Keratinocyte (primary cell): Measurements from ENCODE around the gene MSANTD3. TPM values are rescaled to one million over a fixed set of nuclear protein-coding genes. Genes with fewer than 3 reads are reported as not detected.

Experiments
- DNase-seq: peaks from one replicate; pipeline ENCODE4 v3.0.0-alpha.2; 2011; ENCODE audit warnings: low read depth, missing footprints, low spot score
- FAIRE-seq: peaks from 2 replicates; lab custom pipeline; 2011; peaks lifted over from hg19 to GRCh38; lab: Jason Lieb, UNC
- H2AFZ ChIP-seq: 2 replicates; pipeline ENCODE4 v1.6.0; 2012; ENCODE audit warnings: low read length, control low read depth, inconsistent platforms; ENCODE audit not compliant: control insufficient read depth
- H3K27ac ChIP-seq: 2 replicates; pipeline ENCODE4 v1.5.1; 2011; ENCODE audit warnings: low read length; ENCODE audit not compliant: control insufficient read depth, insufficient read depth
- H3K27me3 ChIP-seq: 3 replicates; pipeline ENCODE4 v1.6.0; 2011; ENCODE audit warnings: low read length; ENCODE audit not compliant: control insufficient read depth, insufficient read depth; ENCODE audit errors: extremely low read depth
- H3K36me3 ChIP-seq, 2 experiments: 2 replicates in 1 of 2; 3 replicates in 1 of 2; pipeline ENCODE4 v1.5.1; 2011; ENCODE audit warnings: low read length in 2 of 2, mild to moderate bottlenecking in 1 of 2; ENCODE audit not compliant: control insufficient read depth in 2 of 2, insufficient read depth in 2 of 2; ENCODE audit errors: extremely low read depth in 1 of 2
- H3K4me1 ChIP-seq: 3 replicates; pipeline ENCODE4 v1.5.1; 2011; ENCODE audit warnings: low read length; ENCODE audit not compliant: control insufficient read depth, insufficient read depth; ENCODE audit errors: extremely low read depth
- H3K4me2 ChIP-seq: 3 replicates; pipeline ENCODE4 v1.6.0; 2011; ENCODE audit warnings: low read depth, low read length; ENCODE audit not compliant: control insufficient read depth, insufficient read depth; ENCODE audit errors: extremely low read depth
- H3K4me3 ChIP-seq, 3 experiments: fragments of 200-600 bp in 1 of 3; sonication (generic) in 1 of 3; 2 replicates in 2 of 3; 3 replicates in 1 of 3; pipeline ENCODE4 v1.5.1; 2011 to 2016; ENCODE audit warnings: low read length in 3 of 3, mild to moderate bottlenecking in 3 of 3, control low read depth in 2 of 3, inconsistent platforms in 1 of 3, low read depth in 1 of 3, mixed read lengths in 1 of 3, mixed run types in 1 of 3, moderate library complexity in 1 of 3; ENCODE audit not compliant: control insufficient read depth in 2 of 3, insufficient read depth in 2 of 3; ENCODE audit errors: extremely low read depth in 1 of 3
- H3K79me2 ChIP-seq: 2 replicates; pipeline ENCODE4 v1.6.0; 2012; ENCODE audit warnings: low read length; ENCODE audit not compliant: control insufficient read depth, insufficient read depth
- H3K9ac ChIP-seq: 3 replicates; pipeline ENCODE4 v1.6.0; 2011; ENCODE audit warnings: low read length; ENCODE audit not compliant: control insufficient read depth, insufficient read depth; ENCODE audit errors: extremely low read depth
- H3K9me1 ChIP-seq: 3 replicates; pipeline ENCODE4 v1.6.0; 2011; ENCODE audit warnings: low read length; ENCODE audit not compliant: control insufficient read depth, insufficient read depth; ENCODE audit errors: extremely low read depth
- H3K9me3 ChIP-seq: 2 replicates; pipeline ENCODE4 v1.5.1; 2012; ENCODE audit warnings: low read depth, low read length; ENCODE audit not compliant: control insufficient read depth
- H4K20me1 ChIP-seq: 3 replicates; pipeline ENCODE4 v1.6.0; 2011; ENCODE audit warnings: low read length; ENCODE audit not compliant: control insufficient read depth, insufficient read depth; ENCODE audit errors: extremely low read depth
- EZH2 ChIP-seq: IDR thresholded peaks from one replicate; pipeline ENCODE4 v1.6.1; 2012; ENCODE audit warnings: inconsistent platforms, mild to moderate bottlenecking, low read length, moderate library complexity
- dilution Hi-C: fragments of 300-500 bp; cut with MboI; formaldehyde crosslinking; loops from one replicate; pipeline ENCODE4 v1.7.0; 2020; ENCODE audit warnings: low sequenced_read_pairs; ENCODE audit not compliant: extremely low pct_ligation_motif_present
- polyA plus RNA-seq, 5 experiments: library from polyadenylated mRNA; depleted of rRNA in 3 of 5; stranded (reverse) in 3 of 5; stranded (forward) in 1 of 5; unstranded in 1 of 5; fragments of >200 nt; gene quantifications; 1 replicate in 1 of 5; 2 replicates in 3 of 5; 3 replicates in 1 of 5; pipeline versions ENCODE4 v1.2.1 to v1.2.3, GENCODE V29; 2011 to 2012; ENCODE audit warnings: missing spikeins in 2 of 5, low read depth in 1 of 5, low replicate concordance in 1 of 5
- TF ChIP-seq, protein P1 (sequence below), 3 experiments: IDR thresholded peaks in 1 of 3; conservative IDR thresholded peaks in 1 of 3; optimal IDR thresholded peaks in 1 of 3; 2 replicates in 2 of 3; 3 replicates in 1 of 3; pipeline versions ENCODE3 to v1.5.1; 2011; ENCODE audit warnings: low read length in 3 of 3, mild to moderate bottlenecking in 3 of 3, moderate library complexity in 2 of 3, control low read depth in 1 of 3, inconsistent platforms in 1 of 3; ENCODE audit not compliant: insufficient read depth in 2 of 3; ENCODE audit errors: extremely low read depth in 1 of 3

The MSANTD3 gene
- polyA plus RNA-seq, 1 donor (not counting 4 experiments of a cell fraction or from before 2014, with no cell fraction given), result 50.7 TPM

DNA sequence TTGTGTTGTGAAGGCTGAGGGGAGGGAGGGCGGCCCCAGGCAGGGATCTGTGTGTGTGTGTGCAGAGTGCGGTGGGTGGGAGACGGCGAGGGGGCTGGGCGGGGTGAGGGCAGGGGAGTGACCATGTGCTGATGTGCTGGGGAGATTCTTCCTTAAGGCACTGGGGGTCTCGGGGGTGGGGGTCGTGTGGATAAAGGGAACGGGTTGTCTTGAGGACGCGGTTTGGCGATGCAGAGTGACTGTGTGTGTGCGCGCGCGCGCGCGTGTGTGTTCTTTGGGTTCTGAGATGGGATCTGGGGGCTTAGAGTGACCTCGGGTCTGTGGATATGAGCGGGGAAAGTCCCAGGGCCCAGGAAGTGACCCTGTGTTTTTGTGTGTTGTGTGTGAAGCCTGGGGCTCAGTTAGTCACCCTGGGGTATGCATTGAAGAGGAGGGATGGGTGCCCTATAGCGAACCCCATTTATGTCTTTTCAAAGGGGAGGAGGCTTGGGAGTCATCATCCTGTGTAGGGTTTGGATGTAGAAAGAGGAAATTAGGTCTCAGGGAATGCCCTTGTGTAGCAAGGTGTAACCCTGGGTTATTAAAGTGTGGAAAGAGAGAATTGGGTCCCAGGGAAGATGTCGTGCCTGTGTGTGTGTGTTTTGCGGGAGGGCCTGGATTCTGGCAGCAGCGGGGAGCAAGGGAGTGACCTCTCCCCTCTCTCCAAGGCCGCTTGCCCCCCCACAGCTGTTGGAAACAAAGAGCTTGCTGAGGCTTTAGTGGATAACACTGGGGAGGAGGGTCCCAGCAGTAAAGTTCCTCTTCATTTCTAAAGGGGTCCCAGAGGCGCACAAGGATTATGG is 47.4 kb downstream of the MSANTD3 start:
- no peak overlapping the region for H2AFZ ChIP-seq
- H4K20me1 ChIP-seq, result no peaks in the 10 kb centered on the region
- no peaks in the 10 kb centered on the region for H3K9me3 ChIP-seq
- no peaks in the 10 kb centered on the region for H3K9me1 ChIP-seq
- peak overlapping the region; percentile 50 to 61 (median 54) for H3K4me3 ChIP-seq
- peak overlapping the region; percentile 51 for H3K4me2 ChIP-seq
- no peaks in the 10 kb centered on the region for H3K79me2 ChIP-seq
- TF ChIP-seq EZH2, result no peak
- TF ChIP-seq, protein P1, sequence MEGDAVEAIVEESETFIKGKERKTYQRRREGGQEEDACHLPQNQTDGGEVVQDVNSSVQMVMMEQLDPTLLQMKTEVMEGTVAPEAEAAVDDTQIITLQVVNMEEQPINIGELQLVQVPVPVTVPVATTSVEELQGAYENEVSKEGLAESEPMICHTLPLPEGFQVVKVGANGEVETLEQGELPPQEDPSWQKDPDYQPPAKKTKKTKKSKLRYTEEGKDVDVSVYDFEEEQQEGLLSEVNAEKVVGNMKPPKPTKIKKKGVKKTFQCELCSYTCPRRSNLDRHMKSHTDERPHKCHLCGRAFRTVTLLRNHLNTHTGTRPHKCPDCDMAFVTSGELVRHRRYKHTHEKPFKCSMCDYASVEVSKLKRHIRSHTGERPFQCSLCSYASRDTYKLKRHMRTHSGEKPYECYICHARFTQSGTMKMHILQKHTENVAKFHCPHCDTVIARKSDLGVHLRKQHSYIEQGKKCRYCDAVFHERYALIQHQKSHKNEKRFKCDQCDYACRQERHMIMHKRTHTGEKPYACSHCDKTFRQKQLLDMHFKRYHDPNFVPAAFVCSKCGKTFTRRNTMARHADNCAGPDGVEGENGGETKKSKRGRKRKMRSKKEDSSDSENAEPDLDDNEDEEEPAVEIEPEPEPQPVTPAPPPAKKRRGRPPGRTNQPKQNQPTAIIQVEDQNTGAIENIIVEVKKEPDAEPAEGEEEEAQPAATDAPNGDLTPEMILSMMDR (optimal IDR thresholded peaks at IDR 0.05 in 1 of 3, IDR thresholded peaks at IDR 0.05 in 1 of 3, conservative IDR thresholded peaks at IDR 0.05 in 1 of 3; ENCODE audit: extremely low read depth in 1 of 3, insufficient read depth in 2 of 3, low read length in 3 of 3), result no peak
- FAIRE-seq (no peak), DNase-seq (no peak)
- H3K36me3 ChIP-seq, result no peaks in the 10 kb centered on the region
- H3K27me3 ChIP-seq, result no peaks in the 10 kb centered on the region
- dilution Hi-C loops, result no loop called here
- H3K9ac ChIP-seq, result no peak overlapping the region
- no peaks in the 10 kb centered on the region for H3K4me1 ChIP-seq
- no peak overlapping the region for H3K27ac ChIP-seq

DNA sequence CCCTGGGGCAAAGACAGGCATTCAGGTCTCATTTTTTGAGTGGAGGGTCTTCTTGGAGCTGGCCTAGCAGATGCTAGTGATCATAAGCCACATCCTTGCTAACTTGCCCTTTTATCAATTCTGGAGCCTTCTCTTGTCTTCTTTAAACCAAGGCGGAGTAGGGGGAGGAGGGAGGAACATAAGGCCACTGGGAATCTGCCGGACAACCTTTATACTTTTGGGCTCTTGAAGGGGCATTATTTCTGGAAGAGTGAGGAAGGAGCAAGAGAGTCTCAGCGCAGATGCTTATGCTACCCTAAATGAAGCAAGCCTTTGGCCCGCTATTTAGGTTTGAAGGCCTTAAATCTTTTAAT is 48.0 kb downstream of the MSANTD3 start:
- H3K79me2 ChIP-seq, result no peaks in the 10 kb centered on the region
- no peaks in the 10 kb centered on the region for H3K9me3 ChIP-seq
- no peaks in the 10 kb centered on the region for H3K36me3 ChIP-seq
- H3K27ac ChIP-seq, result no peak overlapping the region
- no peaks in the 10 kb centered on the region for H3K9me1 ChIP-seq
- no peaks in the 10 kb centered on the region for H3K4me1 ChIP-seq
- H4K20me1 ChIP-seq, result no peaks in the 10 kb centered on the region
- TF ChIP-seq, protein P1 (optimal IDR thresholded peaks at IDR 0.05 in 1 of 3, IDR thresholded peaks at IDR 0.05 in 1 of 3, conservative IDR thresholded peaks at IDR 0.05 in 1 of 3; ENCODE audit: extremely low read depth in 1 of 3, insufficient read depth in 2 of 3, low read length in 3 of 3), result no peak
- no peak for TF ChIP-seq EZH2
- dilution Hi-C loops, result no loop called here
- no peak overlapping the region for H3K9ac ChIP-seq
- H2AFZ ChIP-seq, result no peak overlapping the region
- no peak for DNase-seq
- no peak overlapping the region for H3K4me2 ChIP-seq
- no peak for FAIRE-seq
- no peaks in the 10 kb centered on the region for H3K27me3 ChIP-seq
- no peak overlapping the region for H3K4me3 ChIP-seq
